GM19324 (cell line): ENCODE measurements around the gene UNC93B1.
"Not testable (repeated sequence)": the region's sequence is repeated elsewhere in the genome, so short reads cannot be mapped to it uniquely, and the experiment has no call there.

Experiments used
- ATAC-seq: cut with Tn5 transposase; IDR thresholded peaks from one replicate; pipeline ENCODE4 v1.9.1; 2021; ENCODE audit warnings: mild to moderate bottlenecking, moderate library complexity; ENCODE audit not compliant: unreplicated experiment, low FRiP score

UNC93B1 gene

GRCh38 chr11:67954251-67954650, 49.6 kb downstream of the UNC93B1 start:
- ATAC-seq, result not testable (repeated sequence)

- not testable (repeated sequence) for ATAC-seq
Measured at GRCh38 chr11:67950705-67951104, 53.2 kb downstream of the UNC93B1 start.

GRCh38 chr11:67947785-67948184, 56.1 kb downstream of the UNC93B1 start:
- not testable (repeated sequence) for ATAC-seq

GRCh38 chr11:67946403-67946802, 57.5 kb downstream of the UNC93B1 start:
- ATAC-seq, result not testable (repeated sequence)

GRCh38 chr11:67943406-67943805, 60.5 kb downstream of the UNC93B1 start:
- ATAC-seq, result not testable (repeated sequence)
